ENCODE results near the gene CYP8B1. TPM values are rescaled to one million over a fixed set of nuclear protein-coding genes. Genes with fewer than 3 reads are reported as not detected.

The CYP8B1 gene
- total RNA-seq, 1 donor from 2014 or later = not detected

DNA sequence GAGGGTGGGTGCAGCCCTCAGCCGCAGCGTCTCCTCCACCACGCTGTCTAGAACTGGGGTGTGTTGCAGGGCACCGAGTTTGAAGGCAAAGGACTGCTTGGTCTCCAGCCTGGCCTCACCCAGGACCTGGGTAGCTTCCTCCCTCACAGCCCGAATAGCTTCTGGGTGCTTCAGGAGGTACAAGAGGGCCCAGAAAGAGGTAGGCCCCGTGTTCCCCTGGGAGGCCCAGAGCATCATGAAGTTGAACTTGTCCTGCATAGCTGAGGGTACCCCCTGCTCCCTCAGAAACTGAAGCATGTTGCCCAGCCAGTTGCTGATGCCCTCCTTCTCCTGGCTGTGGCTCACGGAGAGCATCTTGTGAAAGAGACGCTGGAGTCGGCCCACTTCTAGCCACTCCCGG lies 930 bp downstream of the CYP8B1 start:
- Mint-ChIP-seq H3K9me3 (no peaks in the 10 kb centered on the region), H3K36me3 (no peaks in the 10 kb centered on the region), H3K27me3 (ENCODE audit: low read depth) (peaks cover 25% of the 10 kb centered on the region), H3K4me1 (peaks cover 13% of the 10 kb centered on the region), H3K4me3 (no peak overlapping the region), H3K27ac (no peak overlapping the region)
- DNase-seq (ENCODE audit: low spot score in 2 of 2, unreplicated experiment in 2 of 2) = no peak
- TF ChIP-seq, protein P1, sequence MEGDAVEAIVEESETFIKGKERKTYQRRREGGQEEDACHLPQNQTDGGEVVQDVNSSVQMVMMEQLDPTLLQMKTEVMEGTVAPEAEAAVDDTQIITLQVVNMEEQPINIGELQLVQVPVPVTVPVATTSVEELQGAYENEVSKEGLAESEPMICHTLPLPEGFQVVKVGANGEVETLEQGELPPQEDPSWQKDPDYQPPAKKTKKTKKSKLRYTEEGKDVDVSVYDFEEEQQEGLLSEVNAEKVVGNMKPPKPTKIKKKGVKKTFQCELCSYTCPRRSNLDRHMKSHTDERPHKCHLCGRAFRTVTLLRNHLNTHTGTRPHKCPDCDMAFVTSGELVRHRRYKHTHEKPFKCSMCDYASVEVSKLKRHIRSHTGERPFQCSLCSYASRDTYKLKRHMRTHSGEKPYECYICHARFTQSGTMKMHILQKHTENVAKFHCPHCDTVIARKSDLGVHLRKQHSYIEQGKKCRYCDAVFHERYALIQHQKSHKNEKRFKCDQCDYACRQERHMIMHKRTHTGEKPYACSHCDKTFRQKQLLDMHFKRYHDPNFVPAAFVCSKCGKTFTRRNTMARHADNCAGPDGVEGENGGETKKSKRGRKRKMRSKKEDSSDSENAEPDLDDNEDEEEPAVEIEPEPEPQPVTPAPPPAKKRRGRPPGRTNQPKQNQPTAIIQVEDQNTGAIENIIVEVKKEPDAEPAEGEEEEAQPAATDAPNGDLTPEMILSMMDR (IDR thresholded peaks at IDR 0.05; ENCODE audit: unreplicated experiment) = no peak

DNA sequence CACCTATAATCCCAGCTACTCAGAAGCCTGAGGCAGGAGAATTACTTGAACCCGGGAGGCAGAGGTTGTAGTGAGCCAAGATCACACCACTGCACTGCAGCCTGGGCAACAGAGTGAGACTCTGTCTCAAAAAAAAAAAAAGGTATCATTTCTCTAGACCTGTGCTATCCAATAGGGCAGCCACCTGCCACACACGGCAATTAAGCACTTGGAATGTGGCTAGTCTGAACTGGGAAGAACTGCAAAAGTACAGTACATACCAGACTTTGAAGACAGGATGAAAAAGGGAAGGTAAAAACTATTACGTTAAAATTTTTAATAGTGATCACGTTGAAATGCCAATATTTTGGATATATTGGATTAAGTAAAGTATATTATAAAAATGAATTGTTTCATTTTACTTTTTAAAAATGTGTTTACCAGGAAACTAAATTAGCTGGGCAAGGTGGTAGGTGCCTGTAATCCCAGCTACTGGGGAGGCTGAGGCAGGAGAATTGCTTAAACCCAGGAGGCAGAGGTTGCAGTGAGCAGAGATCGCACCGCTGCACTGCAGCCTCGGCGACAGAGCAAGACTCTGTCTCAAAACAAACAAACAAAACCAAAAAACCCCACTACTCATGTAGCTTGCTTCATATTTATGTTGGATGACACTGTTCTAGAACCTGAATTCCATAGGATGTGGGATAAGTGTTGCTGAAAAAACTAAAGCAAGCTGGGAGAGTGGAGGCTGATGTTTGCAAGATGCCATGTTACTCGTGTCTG lies 2.3 kb downstream of the CYP8B1 start:
- no peak overlapping the region for H3K27ac Mint-ChIP-seq
- H3K36me3 Mint-ChIP-seq = no peaks in the 10 kb centered on the region
- DNase-seq (ENCODE audit: low spot score in 2 of 2, unreplicated experiment in 2 of 2) = no peak
- H3K9me3 Mint-ChIP-seq = no peaks in the 10 kb centered on the region
- H3K4me1 Mint-ChIP-seq = peaks cover 13% of the 10 kb centered on the region
- H3K27me3 Mint-ChIP-seq (ENCODE audit: low read depth) = peaks cover 20% of the 10 kb centered on the region
- H3K4me3 Mint-ChIP-seq = no peak overlapping the region
- TF ChIP-seq, protein P1 (IDR thresholded peaks at IDR 0.05; ENCODE audit: unreplicated experiment) = no peak

DNA sequence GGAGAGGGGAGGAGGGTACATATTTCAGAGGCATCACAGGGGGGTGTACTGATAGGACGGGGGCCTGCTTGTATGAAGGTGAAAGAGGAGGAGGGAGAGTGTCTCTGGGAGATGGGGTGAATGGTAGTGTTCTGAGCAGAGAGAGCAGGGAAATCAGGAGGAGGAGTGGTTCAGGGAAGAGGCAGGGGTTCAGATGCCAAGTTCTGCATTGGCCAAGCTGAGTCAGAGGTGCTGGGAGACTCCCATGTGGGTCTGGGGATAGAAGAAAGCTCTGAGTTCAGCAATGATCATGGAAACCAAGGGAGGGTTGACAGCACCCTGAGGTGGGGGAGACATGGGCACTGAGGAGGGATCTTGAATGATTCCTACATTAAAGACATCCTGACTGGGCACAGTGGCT lies 3.0 kb downstream of the CYP8B1 start:
- Mint-ChIP-seq H3K27ac (no peak overlapping the region), H3K27me3 (ENCODE audit: low read depth) (peaks cover 20% of the 10 kb centered on the region), H3K36me3 (no peaks in the 10 kb centered on the region), H3K9me3 (no peaks in the 10 kb centered on the region), H3K4me3 (no peak overlapping the region), H3K4me1 (peaks cover 13% of the 10 kb centered on the region)
- TF ChIP-seq, protein P1 (IDR thresholded peaks at IDR 0.05; ENCODE audit: unreplicated experiment) = no peak
- DNase-seq (ENCODE audit: low spot score in 2 of 2, unreplicated experiment in 2 of 2) = no peak

DNA sequence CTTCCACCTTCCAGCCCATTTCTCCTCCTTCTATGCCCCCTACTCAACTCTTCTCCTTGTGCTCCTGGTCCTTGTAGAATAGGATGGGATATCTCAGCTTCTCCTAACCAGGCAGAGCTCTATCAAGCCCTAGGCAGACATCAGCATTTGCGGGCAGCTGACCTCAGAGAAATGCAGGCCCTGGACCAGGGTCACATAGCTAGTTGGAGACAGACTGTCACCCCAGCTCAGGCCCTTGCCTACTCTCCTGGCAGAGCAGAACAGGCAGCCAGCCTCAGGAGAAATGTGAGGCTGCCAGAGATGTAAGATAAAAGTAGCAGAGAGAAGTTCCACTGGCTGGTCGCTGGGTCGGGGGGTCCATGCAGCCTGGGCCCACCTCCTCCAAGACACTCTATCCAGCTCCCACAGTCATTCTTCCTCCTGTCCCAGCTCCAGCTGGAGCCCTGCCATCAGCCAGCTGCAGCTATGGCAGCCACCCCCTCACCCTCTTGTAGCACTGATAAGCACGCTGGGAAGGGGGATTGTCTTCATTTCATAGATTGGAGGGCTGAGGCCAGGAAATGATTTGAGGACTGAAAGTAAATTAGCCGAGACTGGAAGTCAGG lies 4.0 kb downstream of the CYP8B1 start:
- no peaks in the 10 kb centered on the region for H3K36me3 Mint-ChIP-seq
- no peaks in the 10 kb centered on the region for H3K9me3 Mint-ChIP-seq
- DNase-seq (ENCODE audit: low spot score in 2 of 2, unreplicated experiment in 2 of 2) = no peak
- no peak overlapping the region for H3K27ac Mint-ChIP-seq
- no peak overlapping the region for H3K4me3 Mint-ChIP-seq
- TF ChIP-seq, protein P1 (IDR thresholded peaks at IDR 0.05; ENCODE audit: unreplicated experiment) = no peak
- H3K27me3 Mint-ChIP-seq (ENCODE audit: low read depth) = peaks cover 18% of the 10 kb centered on the region
- H3K4me1 Mint-ChIP-seq = peaks cover 13% of the 10 kb centered on the region

DNA sequence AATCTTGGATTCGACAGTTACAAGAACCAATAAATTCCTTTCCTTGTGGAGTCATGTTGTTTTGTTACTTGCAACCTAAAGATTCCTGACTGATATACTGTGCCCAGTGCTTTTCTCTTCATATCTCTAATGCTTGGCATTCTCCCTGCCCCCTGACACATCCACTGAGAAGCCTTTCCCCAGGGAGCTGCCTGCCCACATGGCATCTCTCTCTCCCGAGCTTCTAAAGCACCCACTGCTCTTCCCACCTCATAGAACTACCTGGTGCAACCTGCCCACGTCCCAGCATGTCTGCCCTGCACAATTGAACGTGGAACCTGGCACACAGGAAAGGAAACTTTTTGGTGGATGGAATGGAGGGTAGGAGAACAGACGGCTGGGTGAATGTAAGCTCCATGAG lies 6.8 kb downstream of the CYP8B1 start:
- H3K4me3 Mint-ChIP-seq = no peak overlapping the region
- H3K36me3 Mint-ChIP-seq = no peaks in the 10 kb centered on the region
- peaks cover 3% of the 10 kb centered on the region for H3K27me3 Mint-ChIP-seq (ENCODE audit: low read depth)
- TF ChIP-seq, protein P1 (IDR thresholded peaks at IDR 0.05; ENCODE audit: unreplicated experiment) = no peak
- no peaks in the 10 kb centered on the region for H3K9me3 Mint-ChIP-seq
- no peak overlapping the region for H3K27ac Mint-ChIP-seq
- H3K4me1 Mint-ChIP-seq = peaks cover 13% of the 10 kb centered on the region
- no peak for DNase-seq (ENCODE audit: low spot score in 2 of 2, unreplicated experiment in 2 of 2)

Measured in mesothelial cell of epicardium (in vitro differentiated cells).